A549 (cell line): ENCODE measurements around the gene SUPT3H.

Source experiments
- CTCF ChIP-seq: fragments of >200 bp; sonication (Bioruptor Twin); formaldehyde crosslinking; IDR thresholded peaks from 3 replicates; pipeline ENCODE4 v1.5.1; 2016
- ESRRA ChIP-seq: fragments of 150-350 bp; IDR thresholded peaks from 2 replicates; pipeline ENCODE4 v1.6.1; 2014; ENCODE audit warnings: mild to moderate bottlenecking, low read length, borderline replicate concordance
- MAFK ChIP-seq: fragments of 450-650 bp; IDR thresholded peaks from 2 replicates; pipeline ENCODE4 v1.6.1; 2014; ENCODE audit not compliant: partially characterized antibody
- MAX ChIP-seq: IDR thresholded peaks from 2 replicates; pipeline ENCODE4 v1.6.1; 2012
- MAZ ChIP-seq: fragments of 150-350 bp; IDR thresholded peaks from 2 replicates; pipeline ENCODE4 v1.6.1; 2014; ENCODE audit warnings: antibody characterized with exemption, low read depth, low read length, borderline replicate concordance
- NPAS2 ChIP-seq: fragments of 250-450 bp; sonication (Bioruptor Pico); IDR thresholded peaks from 2 replicates; pipeline ENCODE4 v1.8.0; 2022; ENCODE audit warnings: mild to moderate bottlenecking, moderate library complexity, borderline replicate concordance
- POLR2A ChIP-seq: IDR thresholded peaks from 2 replicates; pipeline ENCODE4 v1.6.1; 2012; ENCODE audit warnings: mild to moderate bottlenecking, low read length
- RAD21 ChIP-seq, 2 experiments: fragments of >200 bp in 1 of 2; sonication (Bioruptor Twin) in 1 of 2; formaldehyde crosslinking in 1 of 2; IDR thresholded peaks in 1 of 2; conservative IDR thresholded peaks in 1 of 2; 2 replicates in 1 of 2; 3 replicates in 1 of 2; pipeline ENCODE4 v1.6.1; 2012 to 2018; ENCODE audit warnings: inconsistent platforms in 1 of 2
- RCOR1 ChIP-seq: fragments of 150-350 bp; IDR thresholded peaks from 2 replicates; pipeline ENCODE4 v1.6.1; 2014; ENCODE audit warnings: antibody characterized with exemption, low read length, low read depth
- REST ChIP-seq: fragments of 200-600 bp; sonication (generic); IDR thresholded peaks from 2 replicates; pipeline ENCODE4 v1.6.1; 2016; ENCODE audit warnings: antibody characterized with exemption, mild to moderate bottlenecking, moderate library complexity
- RNF2 ChIP-seq: fragments of 200-600 bp; sonication (generic); IDR thresholded peaks from 2 replicates; pipeline ENCODE4 v1.6.1; 2016; ENCODE audit warnings: low read depth, mild to moderate bottlenecking, antibody characterized with exemption, moderate library complexity, borderline replicate concordance
- ZNF302 ChIP-seq: fragments of 250-450 bp; sonication (Bioruptor Pico); IDR thresholded peaks from 2 replicates; pipeline ENCODE4 v1.9.0; 2021; ENCODE audit warnings: inconsistent platforms, mild to moderate bottlenecking, moderate library complexity

GRCh38 chr6:45367999-45368398, 9.7 kb downstream of the SUPT3H start:
- TF ChIP-seq REST (no peak), MAZ (no peak), CTCF (no peak), MAX (no peak), RAD21 (conservative IDR thresholded peaks at IDR 0.05 in 1 of 2, IDR thresholded peaks at IDR 0.05 in 1 of 2) (no peak), POLR2A (no peak), ZNF302 (CRISPR knock-in tag) (no peak), ESRRA (no peak), NPAS2 (no peak), RNF2 (no peak), MAFK (no peak), RCOR1 (no peak)
